ENCODE measurements around the gene GFAP.

GFAP gene

GRCh38 chr17:44899074-44899782 lies 16.1 kb downstream of the GFAP start, which contains the start of gene EFTUD2 (continued):
- TF ChIP-seq ZNF639 (tag by site-specific recombination; IDR thresholded peaks at IDR 0.05) (peak; percentile 91), ZNF600 (tag by site-specific recombination; IDR thresholded peaks at IDR 0.05) (0 out of 2 replicates have a peak, but pooled peaks have one; percentile 43), HOXA7 (CRISPR knock-in tag; IDR thresholded peaks at IDR 0.05; ENCODE audit: borderline replicate concordance) (no peak), PRDM10 (tag by site-specific recombination; IDR thresholded peaks at IDR 0.05) (peak; percentile 65), ZNF544 (tag by site-specific recombination; IDR thresholded peaks at IDR 0.05) (no peak), ZNF670 (tag by site-specific recombination; IDR thresholded peaks at IDR 0.05; ENCODE audit: low read depth) (no peak), ZNF354C (tag by site-specific recombination; IDR thresholded peaks at IDR 0.05; ENCODE audit: borderline replicate concordance, low read depth) (no peak), KLF1 (tag by site-specific recombination; IDR thresholded peaks at IDR 0.05) (peak; percentile 68; the same call in 1 of the 2 replicates), YY2 (tag by site-specific recombination; IDR thresholded peaks at IDR 0.05) (peak; percentile 93), ZNF335 (tag by site-specific recombination; conservative IDR thresholded peaks at IDR 0.05) (peak; percentile 100), ZNF596 (tag by site-specific recombination; IDR thresholded peaks at IDR 0.05) (no peak), PRDM4 (tag by site-specific recombination; IDR thresholded peaks at IDR 0.05) (peak; percentile 59; the same call in 1 of the 2 replicates), ZNF221 (tag by site-specific recombination; IDR thresholded peaks at IDR 0.05; ENCODE audit: borderline replicate concordance) (no peak), OSR2 (tag by site-specific recombination; IDR thresholded peaks at IDR 0.05) (0 out of 2 replicates have a peak, but pooled peaks have one; percentile 28), CTCF (tag by site-specific recombination; IDR thresholded peaks at IDR 0.05) (no peak; the same call in 1 of the 2 replicates), ZNF404 (tag by site-specific recombination; IDR thresholded peaks at IDR 0.05) (no peak), SP2 (tag by site-specific recombination; IDR thresholded peaks at IDR 0.05) (peak; percentile 63), ZNF394 (tag by site-specific recombination; IDR thresholded peaks at IDR 0.05; ENCODE audit: borderline replicate concordance) (peak; percentile 91; the same call in 1 of the 2 replicates), ZNF148 (tag by site-specific recombination; IDR thresholded peaks at IDR 0.05; ENCODE audit: borderline replicate concordance) (peak; percentile 81; the same call in 1 of the 2 replicates), ZSCAN30 (tag by site-specific recombination; IDR thresholded peaks at IDR 0.05) (peak; percentile 83; the same call in 1 of the 2 replicates), RBAK (tag by site-specific recombination; IDR thresholded peaks at IDR 0.05) (no peak), ZNF48 (tag by site-specific recombination; IDR thresholded peaks at IDR 0.05) (no peak), ZNF76 (tag by site-specific recombination; IDR thresholded peaks at IDR 0.05; ENCODE audit: borderline replicate concordance, low read depth) (peak; percentile 74), ZNF555 (tag by site-specific recombination; conservative IDR thresholded peaks at IDR 0.05) (no peak), ZNF747 (tag by site-specific recombination; IDR thresholded peaks at IDR 0.05) (no peak), ZNF501 (tag by site-specific recombination; IDR thresholded peaks at IDR 0.05) (peak; percentile 88), ZIC2 (tag by site-specific recombination; IDR thresholded peaks at IDR 0.05) (no peak)

Measured in HEK293 (cell line).